ENCODE results near the gene CNOT6.

GRCh38 chr5:180522330-180522729 is 28.2 kb downstream of the CNOT6 start:
- TF ChIP-seq CTCF (conservative IDR thresholded peaks at IDR 0.05) (no peak), ZFX (IDR thresholded peaks at IDR 0.05) (no peak)
